ENCODE results near the gene HS6ST2.
"Not testable (repeated sequence)": the region's sequence is repeated elsewhere in the genome, so short reads cannot be mapped to it uniquely, and the experiment has no call there.

The HS6ST2 gene

DNA sequence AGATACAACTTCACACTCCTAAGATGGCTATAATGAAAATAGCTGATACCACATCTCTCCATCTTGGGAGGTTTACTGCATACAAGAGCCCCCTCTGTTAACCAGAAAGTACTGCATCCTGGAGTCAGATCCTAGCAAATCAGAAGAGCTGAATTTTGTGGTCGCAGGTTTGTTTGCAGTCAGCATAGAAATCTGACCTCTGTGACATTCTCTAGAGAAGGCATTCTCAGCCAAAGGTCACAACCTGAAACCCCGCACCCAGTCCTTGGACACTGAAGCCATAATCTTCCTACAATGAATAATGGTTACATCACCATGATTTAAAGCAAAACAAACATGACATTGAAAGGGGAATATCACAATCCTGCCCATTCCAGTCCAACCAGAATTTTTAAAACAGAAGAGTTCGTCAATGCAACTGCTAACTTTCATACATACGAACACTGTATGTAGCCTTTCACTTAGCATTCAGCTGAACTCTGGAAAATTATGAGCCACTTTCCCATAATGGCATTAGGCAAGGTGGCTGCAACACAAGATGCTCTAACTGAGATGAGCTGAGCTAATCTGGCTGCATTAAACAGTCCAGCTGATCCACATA, 17.6 kb downstream of the HS6ST2 start:
- no peak for DNase-seq (ENCODE audit: low read depth)

DNA sequence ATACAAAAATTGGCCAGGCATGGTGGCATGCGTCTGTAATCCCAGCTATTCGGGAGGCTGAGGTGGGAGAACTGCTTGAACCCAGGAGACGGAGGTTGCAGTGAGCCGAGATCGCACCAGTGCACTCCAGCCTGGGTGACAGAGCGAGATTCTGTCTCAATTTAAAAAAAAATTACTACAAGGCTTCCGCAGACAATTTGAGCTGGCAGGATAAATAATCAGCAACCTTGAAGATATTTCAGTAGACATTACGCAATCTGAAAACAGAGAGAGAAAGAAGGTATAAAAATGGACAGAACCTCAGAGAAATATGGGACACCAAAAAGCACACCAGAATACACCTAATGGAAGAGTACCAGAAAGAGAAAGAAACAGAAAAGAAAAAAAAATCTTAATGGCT, 25.3 kb downstream of the HS6ST2 start:
- no peak for DNase-seq (ENCODE audit: low read depth)

DNA sequence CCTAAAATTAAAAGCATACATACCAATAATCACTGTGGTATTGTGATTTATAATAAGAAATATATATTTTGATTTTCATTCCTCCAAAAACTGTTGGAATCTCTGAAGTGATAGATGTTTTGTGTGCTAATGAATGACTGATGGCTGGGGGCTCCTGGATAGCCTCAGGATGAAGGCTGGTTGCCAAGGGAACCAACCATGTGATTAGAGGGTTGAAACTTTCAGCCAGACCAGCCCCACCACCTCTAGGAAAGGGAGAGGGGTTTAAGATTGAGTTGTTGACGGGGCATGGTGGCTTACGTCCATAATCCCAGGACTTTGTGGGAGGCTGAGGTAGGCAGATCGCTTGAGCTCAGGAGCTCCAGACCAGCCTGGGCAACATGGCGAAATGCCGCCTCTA, 34.0 kb downstream of the HS6ST2 start:
- DNase-seq (ENCODE audit: low read depth): no peak

DNA sequence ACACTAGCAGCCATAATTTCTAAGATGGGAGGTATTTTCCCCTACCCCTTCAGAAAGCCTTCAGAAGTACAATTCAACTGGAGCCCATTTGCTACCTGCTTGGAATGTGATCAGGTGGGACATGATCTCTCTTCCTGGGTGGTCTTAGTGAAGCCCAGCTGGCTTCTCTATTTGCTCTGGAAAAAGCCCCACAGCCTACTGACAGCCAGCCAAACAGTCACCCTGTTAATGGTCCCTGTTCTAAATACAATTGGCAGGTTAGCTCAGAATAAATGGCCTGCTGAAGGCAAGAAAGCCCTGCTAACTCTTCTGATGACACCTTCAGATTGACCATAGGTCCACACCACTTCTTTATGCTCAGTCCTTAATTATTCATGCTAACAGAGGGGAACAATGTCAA, 39.9 kb downstream of the HS6ST2 start:
- no peak for DNase-seq (ENCODE audit: low read depth)

DNA sequence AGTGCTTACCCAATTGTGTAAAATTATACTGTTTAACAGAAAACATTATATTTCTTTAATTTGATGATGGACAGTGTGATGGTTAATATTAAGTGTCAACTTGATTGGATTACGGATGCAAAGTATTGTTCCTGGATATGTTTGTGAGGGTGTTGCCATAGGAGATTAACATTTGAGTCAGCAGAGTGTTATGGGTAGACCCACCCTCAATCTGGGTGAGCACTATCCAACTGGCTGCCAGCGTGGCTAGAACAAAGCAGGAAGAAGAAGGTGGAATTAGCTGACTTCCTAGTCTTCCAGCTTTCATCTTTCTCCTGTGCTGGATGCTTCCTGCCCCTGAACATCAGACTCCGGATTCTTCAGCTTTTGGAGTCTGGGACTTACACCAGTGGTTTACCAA, 42.1 kb downstream of the HS6ST2 start:
- no peak for DNase-seq (ENCODE audit: low read depth)

DNA sequence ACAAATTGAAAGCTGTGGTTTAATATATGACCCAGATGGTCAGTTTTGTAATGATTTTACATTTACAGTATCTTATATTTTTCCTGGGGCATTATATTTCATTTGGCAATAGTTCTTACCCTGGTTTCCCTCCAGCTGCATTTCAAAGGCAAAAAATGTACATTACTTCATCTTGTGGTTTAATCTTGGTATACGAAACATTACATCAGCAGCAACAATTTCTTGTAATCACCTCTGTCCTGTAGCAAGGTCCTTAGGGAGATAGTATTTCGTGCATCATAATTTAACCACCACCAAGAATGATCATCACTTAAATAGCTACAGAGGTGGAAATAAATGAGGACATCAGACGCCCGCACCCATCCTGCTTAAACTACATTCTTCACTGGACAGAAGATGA, 48.8 kb downstream of the HS6ST2 start:
- DNase-seq (ENCODE audit: low read depth): no peak

DNA sequence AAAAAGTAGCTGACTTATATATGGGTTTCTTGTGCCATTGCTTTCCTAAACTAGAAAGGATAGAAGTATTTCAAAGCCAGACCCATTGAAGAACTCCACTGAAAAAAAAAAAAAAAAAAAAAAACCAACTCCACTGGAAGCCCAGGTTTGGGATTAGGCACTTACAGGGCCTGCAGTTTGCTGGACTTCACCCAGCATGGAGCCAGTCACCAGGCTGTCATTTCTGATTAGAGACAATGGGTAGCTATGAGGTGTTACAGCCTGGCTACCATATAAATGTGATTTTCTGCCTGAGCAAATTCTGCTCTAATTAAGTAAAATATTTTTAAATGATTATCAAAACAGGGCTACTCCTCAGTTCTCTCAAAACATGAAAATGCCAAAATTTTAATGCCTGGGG, 49.5 kb downstream of the HS6ST2 start:
- DNase-seq (ENCODE audit: low read depth): no peak

DNA sequence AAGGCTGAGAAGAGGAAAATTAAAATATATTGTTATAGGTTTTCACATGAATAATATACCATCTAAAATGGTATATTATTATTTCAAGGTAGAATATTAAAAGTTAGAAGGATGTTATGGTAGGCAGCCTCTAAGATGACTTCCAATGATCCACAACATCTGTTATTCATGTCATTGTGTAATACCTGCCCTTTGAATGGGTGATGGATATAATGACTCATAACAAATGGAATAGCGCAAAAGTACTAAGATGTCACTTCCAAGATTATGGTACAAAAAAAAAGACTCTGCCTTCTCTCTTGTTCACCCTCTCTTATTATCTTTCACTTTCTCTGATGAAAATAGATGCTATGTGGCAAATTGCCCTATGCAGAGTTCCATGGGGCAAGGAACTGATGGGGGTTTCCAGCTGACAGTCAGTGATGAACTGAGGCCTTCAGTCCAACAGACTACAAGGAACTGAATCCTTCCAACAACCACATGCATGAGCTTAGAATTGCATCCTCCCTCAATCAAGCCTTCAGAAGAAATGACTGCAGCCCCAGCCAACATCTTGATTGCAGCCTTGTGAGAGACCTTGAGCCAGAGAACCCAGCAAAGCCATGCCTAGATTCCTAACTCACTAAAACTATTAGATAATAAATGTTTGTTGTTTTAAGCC, 57.7 kb downstream of the HS6ST2 start:
- DNase-seq (ENCODE audit: low read depth): no peak

DNA sequence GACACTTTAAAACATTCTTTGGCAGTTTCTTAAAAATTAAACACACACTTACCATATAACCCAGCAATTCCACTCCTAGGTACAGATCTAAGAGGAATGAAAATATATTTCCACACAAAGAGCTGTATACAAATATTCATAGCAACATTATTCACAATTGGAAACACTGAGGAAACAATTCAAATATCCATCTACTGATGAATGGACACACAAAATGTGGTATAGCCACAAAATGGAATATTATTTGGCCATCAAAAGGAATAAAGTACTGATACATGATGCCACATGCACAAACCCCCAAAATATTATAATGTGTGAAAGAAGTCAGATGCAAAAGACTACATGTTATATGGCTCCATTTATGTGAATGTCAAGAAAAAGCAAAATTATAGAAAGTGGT, 70.9 kb downstream of the HS6ST2 start:
- DNase-seq (ENCODE audit: low read depth): no peak

DNA sequence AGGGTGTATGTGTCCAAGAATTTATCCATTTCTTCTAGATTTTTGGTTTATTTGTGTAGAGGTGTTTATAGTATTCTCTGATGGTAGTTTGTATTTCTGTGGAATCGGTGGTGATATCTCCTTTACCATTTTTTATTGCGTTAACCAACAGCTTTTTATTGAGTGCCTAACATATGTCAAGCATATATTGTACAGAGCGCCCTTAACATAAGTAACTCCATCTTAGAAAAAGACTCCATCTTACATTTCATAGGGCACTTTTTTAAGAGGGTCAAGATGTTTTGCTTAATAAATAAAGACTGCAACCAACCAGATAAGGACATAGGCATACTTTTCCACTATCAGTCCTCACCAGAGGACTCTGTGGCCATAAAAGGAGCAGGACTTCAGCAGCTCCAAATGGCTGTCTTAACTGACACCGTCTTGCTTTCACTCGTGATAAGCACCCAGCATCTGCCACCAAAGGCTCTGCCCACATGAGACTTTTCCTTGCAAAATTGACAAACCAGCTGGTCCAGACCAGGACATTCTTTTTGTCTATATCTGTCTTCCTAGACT, 75.0 kb downstream of the HS6ST2 start:
- no peak for DNase-seq (ENCODE audit: low read depth)

DNA sequence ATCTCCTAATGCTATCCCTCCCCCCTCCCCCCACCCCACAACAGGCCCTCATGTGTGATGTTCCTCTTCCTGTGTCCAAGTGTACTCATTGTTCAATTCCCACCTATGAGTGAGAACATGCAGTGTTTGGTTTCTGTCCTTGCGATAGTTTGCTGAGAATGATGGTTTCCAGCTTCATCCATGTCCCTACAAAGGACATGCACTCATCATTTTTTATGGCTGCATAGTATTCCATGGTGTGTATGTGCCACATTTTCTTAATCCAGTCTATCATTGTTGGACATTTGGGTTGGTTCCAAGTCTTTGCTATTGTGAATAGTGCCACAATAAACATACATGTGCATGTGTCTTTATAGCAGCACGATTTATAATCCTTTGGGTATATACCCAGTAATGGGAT, 77.7 kb downstream of the HS6ST2 start:
- DNase-seq (ENCODE audit: low read depth): not testable (repeated sequence)

DNA sequence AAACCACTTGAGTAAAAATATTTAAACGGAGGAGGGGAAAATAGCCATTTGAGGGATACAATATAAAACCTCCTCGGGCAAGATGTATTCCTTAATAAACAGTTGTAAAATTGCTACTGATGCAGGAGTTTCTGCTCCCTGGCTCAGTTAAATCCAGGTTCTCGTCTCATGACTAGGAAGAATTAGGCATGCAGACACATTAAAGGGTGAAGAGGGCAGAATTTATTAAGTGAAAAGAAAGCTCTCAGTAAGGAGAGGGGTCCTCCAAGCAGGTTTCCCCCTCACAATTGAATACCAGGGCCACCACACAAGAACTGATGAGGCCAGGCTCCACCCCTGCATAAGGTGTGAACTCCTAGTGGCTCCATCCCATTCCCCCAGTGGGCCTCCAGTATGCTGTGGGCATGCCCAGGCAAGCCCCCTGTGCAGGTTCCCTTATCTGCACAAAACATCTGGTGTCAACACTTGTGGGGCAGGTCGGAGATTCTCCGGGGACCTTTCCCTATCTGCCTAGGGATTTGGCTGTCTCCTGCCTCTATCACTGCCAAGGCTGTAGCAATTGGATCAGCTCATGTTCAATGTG, 80.4 kb downstream of the HS6ST2 start:
- DNase-seq (ENCODE audit: low read depth): no peak

DNA sequence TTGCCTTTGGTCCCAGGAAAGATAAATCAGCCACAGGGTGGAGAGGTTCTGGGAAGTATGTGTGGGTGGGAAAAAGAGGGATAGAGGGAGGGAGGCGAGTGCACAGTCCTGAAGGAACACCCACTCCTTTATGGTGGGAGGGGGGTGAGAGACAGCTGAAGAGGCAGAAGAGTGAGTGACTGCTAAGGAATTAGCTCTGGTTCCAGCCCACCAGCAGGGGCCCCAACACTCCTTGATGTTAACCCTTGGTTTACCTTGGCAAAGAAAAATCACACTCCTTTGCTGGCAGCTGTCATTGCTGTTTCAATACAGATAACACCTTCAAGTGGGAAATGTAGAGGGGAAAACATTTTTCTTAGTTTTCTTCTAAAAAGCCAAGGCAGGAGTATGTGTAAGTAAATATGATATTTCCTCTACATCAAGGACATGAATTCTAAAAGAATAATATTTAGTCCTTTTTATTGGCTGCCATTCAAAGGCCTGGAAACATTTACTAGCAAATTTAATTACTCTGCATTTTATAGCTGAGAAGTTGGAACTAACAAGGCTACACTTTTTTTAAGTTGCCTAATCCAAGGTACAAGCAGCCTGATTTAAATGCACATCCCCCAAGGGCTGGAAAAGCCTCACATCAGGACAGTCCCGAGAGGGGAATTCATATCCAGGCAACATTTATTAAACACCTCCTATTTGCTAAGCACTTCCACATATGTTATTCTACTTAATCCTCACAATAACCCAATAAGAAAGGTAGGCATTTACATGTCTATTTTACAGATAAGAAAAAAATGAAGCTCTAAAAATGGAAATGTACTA, 81.7 kb downstream of the HS6ST2 start:
- DNase-seq (ENCODE audit: low read depth): no peak

DNA sequence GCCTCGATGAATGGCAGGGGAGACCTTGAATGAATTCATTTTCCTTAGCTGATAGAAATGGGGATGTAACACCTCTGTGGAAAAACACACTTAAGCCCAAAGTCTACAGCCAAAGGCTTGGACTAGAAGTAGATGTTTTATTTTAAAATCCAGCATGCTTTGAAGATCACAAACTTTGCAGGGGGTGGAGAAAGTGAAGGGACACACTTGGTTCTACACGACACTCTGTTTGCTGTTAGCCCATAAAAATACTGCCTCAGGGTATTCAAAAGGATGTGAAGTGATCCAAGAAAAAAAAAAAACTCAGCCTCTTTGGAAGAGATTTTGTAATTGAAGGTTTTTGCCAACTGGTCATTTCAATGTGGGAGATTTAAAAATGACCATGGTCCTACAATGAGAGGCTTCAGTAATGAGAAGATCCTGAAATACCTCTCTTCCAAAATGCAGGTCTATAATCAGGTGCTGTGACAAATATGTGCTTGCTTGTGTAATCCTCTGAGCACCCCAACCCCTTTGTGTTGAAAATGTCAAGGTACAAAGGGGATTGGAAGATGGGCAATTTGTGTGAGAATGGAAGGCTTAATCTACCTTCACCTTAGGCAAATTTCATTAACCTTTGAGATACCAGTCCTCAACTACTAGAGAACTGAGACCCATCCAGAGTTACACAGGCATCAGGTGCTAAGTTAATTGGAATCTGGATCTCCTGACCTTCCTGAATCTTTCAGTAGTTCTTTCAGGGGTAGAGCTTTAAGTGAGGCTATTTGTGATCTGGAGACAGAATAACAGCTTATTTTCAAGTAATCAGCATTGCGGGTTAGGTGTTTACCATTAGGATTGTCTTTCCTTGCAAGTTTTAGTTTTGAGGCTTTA, 82.5 kb downstream of the HS6ST2 start:
- no peak for DNase-seq (ENCODE audit: low read depth)

DNA sequence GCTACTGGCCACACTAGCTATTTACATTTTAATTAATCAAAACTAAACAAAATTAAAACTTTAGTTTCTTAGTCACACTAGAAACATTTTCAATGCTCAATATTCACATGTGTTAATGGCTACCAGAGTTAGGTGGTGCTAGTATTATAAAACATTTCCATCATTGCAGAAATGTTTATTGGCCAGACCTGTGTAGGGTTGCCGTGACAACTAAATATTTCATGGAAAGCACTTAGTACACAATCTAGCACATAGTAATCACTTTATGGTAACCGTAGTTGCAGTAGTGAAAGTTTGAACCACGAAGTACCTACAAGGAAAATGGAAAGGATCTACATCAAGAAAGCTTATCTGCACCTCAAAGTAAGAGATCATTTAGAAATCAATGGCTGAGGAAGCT, 95.9 kb downstream of the HS6ST2 start:
- no peak for DNase-seq (ENCODE audit: low read depth)

DNA sequence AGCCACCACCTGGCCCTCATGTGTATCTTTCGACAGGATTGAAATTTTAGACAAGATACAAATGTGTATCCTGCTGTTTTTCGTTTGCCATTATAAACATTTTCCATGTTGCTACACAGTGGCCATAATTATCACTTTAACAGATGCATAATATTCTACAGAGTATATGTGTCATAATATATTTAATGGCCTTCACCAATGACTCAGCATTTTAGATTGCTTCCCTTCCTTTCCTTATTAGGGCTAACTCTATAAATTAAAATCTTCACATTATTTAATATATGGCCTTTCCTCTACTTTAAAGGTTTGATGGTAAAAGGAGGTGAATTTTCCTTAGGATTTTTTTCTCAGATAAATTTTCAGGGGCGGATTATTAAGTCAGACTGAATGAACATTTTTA, 97.4 kb downstream of the HS6ST2 start:
- no peak for DNase-seq (ENCODE audit: low read depth)

DNA sequence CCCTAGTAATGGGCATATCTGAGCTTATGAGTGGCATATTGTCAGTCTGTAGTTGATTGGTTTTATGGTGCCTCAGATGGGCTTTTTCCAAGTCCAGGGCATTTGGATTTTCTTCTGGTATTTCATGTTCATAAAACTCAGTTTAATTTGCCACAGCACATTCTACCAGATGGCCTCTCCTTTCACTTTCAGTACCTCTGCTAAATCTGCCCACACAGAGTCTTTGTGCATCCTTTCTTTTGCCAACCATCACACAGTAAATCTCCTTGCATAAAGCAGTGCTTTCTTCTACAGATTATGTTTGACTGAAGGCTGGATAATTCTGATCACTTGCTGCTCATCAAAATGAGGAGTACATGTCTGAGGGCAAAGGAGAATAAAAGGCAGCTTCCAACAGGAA, 98.2 kb downstream of the HS6ST2 start:
- DNase-seq (ENCODE audit: low read depth): no peak

DNA sequence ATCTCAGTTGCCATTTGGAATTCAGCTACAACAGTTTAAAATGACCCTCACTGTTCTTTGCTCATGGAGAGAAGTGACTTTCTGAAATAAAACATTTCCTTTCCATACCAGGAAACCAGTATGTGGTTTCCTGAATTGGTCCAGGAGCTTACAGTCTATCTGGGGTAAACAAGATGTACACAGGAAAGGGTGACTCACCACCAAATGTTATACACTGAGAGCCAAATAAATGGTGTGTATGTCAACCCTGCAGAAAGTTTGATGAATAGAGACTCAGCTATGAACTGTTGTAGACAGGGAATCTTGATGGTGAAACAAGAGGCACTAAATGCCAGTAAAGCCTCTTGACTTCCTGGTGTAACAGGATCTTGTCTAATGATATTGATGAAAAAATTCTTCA, 100.4 kb downstream of the HS6ST2 start:
- no peak for DNase-seq (ENCODE audit: low read depth)

DNA sequence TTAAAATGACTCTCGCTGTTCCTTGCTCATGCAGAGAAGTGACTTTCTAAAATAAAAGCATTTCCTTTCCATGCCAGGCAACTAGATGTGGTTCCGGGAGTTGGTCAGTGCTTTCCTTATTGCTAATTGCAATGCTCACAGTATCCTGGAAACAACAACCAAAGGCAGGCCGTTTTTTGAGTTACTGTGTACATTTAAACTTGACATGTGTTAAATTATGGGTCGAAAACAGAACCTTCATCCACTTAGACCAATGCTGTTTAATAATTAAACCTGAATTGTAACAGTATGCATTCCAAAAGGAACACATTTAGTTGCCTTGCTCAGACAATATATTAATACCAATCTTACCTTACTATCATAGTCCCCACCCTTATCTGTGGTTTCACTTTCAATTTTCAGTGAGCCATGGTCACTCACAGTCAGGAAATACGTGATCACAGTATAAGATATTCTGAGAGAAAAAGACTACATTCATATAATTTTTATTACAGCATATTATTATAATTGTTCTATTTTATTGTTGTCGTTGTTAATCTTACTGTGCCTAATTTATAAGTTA, 102.6 kb downstream of the HS6ST2 start:
- no peak for DNase-seq (ENCODE audit: low read depth)

DNA sequence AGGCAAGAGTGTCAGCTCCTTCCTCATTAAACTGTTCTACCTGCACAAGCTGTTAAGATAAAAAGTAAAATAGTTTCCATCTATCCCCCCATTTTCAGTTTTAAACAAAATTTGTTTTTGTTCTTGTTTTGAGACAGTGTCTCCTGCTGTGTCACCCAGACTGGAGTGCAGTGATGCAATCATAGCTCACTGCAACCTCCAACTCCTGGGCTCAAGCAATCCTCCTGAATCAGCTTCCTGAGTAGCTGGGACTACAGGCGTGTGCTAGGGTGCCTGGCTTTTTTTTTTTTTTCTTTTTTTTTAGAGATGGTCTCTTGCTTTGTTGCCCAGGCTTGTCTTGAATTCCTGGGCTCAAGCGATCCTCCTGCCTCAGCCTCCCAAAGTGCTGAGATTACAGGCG, 105.4 kb downstream of the HS6ST2 start:
- DNase-seq (ENCODE audit: low read depth): no peak

DNA sequence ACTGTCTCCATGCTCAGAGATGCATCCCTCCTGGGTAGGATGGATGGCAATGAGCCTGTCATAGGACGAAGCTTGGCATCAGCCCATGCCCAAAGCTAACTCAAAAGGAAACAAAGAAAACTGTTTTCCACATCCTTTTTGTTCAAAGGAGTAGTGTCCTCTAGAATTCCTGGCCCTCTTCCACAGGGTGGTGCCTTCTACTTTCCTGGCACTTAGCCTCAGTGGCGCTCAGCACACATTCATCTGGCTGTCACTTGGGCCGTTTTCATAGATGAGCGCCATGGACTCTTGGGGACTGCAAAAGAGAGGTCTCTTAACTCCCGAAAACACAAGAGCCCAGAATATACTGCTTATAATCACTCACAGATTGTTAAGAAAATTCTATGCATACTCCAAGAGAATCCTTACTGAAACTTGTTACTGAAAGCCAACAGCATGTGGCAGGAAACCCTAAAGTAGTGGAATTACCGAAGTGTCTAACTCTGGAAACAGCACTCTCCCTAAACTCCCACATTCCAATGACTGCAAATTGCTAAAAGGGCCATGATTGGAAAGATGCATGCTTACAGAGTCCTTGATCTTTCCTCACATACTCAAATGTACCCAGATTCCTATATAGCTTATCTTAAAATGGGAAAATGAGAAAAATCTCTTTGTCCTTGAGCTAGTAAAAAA, 110.0 kb downstream of the HS6ST2 start:
- DNase-seq (ENCODE audit: low read depth): no peak
